SK-N-SH treated with all-trans-retinoic acid at 6 μM for 48 hours (cell line): ENCODE data around the gene IFI27L1.

Experiments used
- ATAC-seq: fragments of 200-7000 bp; cut with Tn5 transposase; 3 replicates; pipeline ENCODE4 v1.9.1; 2020; ENCODE audit warnings: mild to moderate bottlenecking, moderate library complexity
- ARNTL ChIP-seq: fragments of 450-650 bp; formaldehyde crosslinking; IDR thresholded peaks from 2 replicates; pipeline ENCODE4 v1.5.0; 2020; ENCODE audit warnings: low read depth, mild to moderate bottlenecking, moderate library complexity, borderline replicate concordance
- BACH2 ChIP-seq: fragments of 250-450 bp; sonication (Bioruptor Pico); IDR thresholded peaks from 2 replicates; pipeline ENCODE4 v1.9.0; 2021; ENCODE audit warnings: mild to moderate bottlenecking, borderline replicate concordance
- CREB5 ChIP-seq: fragments of 250-450 bp; sonication (Bioruptor Pico); IDR thresholded peaks from 2 replicates; pipeline ENCODE4 v1.5.1; 2020; ENCODE audit warnings: low read depth, mild to moderate bottlenecking, moderate library complexity
- CSDC2 ChIP-seq: fragments of 250-450 bp; sonication (Bioruptor Pico); IDR thresholded peaks from 2 replicates; pipeline ENCODE4 v1.5.0; 2020; ENCODE audit warnings: mild to moderate bottlenecking, moderate library complexity
- CSRNP3 ChIP-seq: fragments of 250-450 bp; sonication (Bioruptor Pico); IDR thresholded peaks from 2 replicates; pipeline ENCODE4 v1.5.1; 2021; ENCODE audit warnings: mild to moderate bottlenecking, moderate library complexity
- ESRRG ChIP-seq: fragments of 250-450 bp; sonication (Bioruptor Pico); IDR thresholded peaks from 2 replicates; pipeline ENCODE4 v1.6.1; 2021; ENCODE audit warnings: mild to moderate bottlenecking
- GLIS3 ChIP-seq: fragments of 250-450 bp; sonication (Bioruptor Pico); IDR thresholded peaks from 2 replicates; pipeline ENCODE4 v1.5.0; 2020; ENCODE audit warnings: mild to moderate bottlenecking, moderate library complexity
- ISL1 ChIP-seq: fragments of 250-450 bp; sonication (Bioruptor Pico); IDR thresholded peaks from 2 replicates; pipeline ENCODE4 v2.1.2; 2022; ENCODE audit warnings: mild to moderate bottlenecking, moderate library complexity
- OSR1 ChIP-seq: fragments of 250-450 bp; sonication (Bioruptor Pico); IDR thresholded peaks from 2 replicates; pipeline ENCODE4 v1.8.0; 2022; ENCODE audit warnings: moderate library complexity, mild to moderate bottlenecking, inconsistent platforms
- POU6F1 ChIP-seq: fragments of 250-450 bp; sonication (Bioruptor Pico); IDR thresholded peaks from 2 replicates; pipeline ENCODE4 v1.8.0; 2021; ENCODE audit warnings: low read depth, mild to moderate bottlenecking, moderate library complexity, borderline replicate concordance
- PPARA ChIP-seq: fragments of 250-450 bp; sonication (Bioruptor Pico); IDR thresholded peaks from 2 replicates; pipeline ENCODE4 v1.5.0; 2020; ENCODE audit warnings: mild to moderate bottlenecking, borderline replicate concordance
- RARB ChIP-seq: fragments of 250-450 bp; sonication (Bioruptor Pico); IDR thresholded peaks from 2 replicates; pipeline ENCODE4 v1.8.0; 2021; ENCODE audit warnings: mild to moderate bottlenecking, moderate library complexity
- SNAI2 ChIP-seq: fragments of 250-450 bp; sonication (Bioruptor Pico); IDR thresholded peaks from 2 replicates; pipeline ENCODE4 v1.5.0; 2020; ENCODE audit warnings: mild to moderate bottlenecking, moderate library complexity
- TCF4 ChIP-seq: fragments of 250-450 bp; sonication (Bioruptor Pico); IDR thresholded peaks from 2 replicates; pipeline ENCODE4 v1.8.0; 2021; ENCODE audit warnings: mild to moderate bottlenecking, moderate library complexity, borderline replicate concordance
- TOX ChIP-seq: fragments of 250-450 bp; sonication (Bioruptor Pico); IDR thresholded peaks from 2 replicates; pipeline ENCODE4 v1.8.0; 2021; ENCODE audit warnings: mild to moderate bottlenecking, moderate library complexity, borderline replicate concordance
- ZFP3 ChIP-seq: fragments of 250-450 bp; sonication (Bioruptor Pico); IDR thresholded peaks from 2 replicates; pipeline ENCODE4 v1.5.0; 2020; ENCODE audit warnings: mild to moderate bottlenecking, moderate library complexity
- ZFP30 ChIP-seq: fragments of 450-650 bp; formaldehyde crosslinking; IDR thresholded peaks from 2 replicates; pipeline ENCODE4 v1.5.0; 2022; ENCODE audit warnings: mild to moderate bottlenecking, moderate library complexity
- ZNF565 ChIP-seq: fragments of 450-650 bp; formaldehyde crosslinking; conservative IDR thresholded peaks from 2 replicates; pipeline ENCODE4 v1.5.0; 2020; ENCODE audit warnings: low read depth, mild to moderate bottlenecking, moderate library complexity
- ZNF70 ChIP-seq: fragments of 450-650 bp; formaldehyde crosslinking; IDR thresholded peaks from 2 replicates; pipeline ENCODE4 v1.5.0; 2020; ENCODE audit warnings: mild to moderate bottlenecking, moderate library complexity
- ZNF8 ChIP-seq: fragments of 450-650 bp; formaldehyde crosslinking; IDR thresholded peaks from 2 replicates; pipeline ENCODE4 v1.5.0; 2020; ENCODE audit warnings: mild to moderate bottlenecking, moderate library complexity
- TF ChIP-seq, protein P1 (sequence below): fragments of 250-450 bp; sonication (Bioruptor Pico); IDR thresholded peaks from 2 replicates; pipeline ENCODE4 v1.5.0; 2020; ENCODE audit warnings: mild to moderate bottlenecking, moderate library complexity

The IFI27L1 gene

GRCh38 chr14:94051115-94051514, 30.0 kb upstream of the IFI27L1 start:
- TF ChIP-seq CSDC2 (no peak), BACH2 (CRISPR knock-in tag) (no peak), OSR1 (CRISPR knock-in tag) (no peak), ZNF70 (CRISPR knock-in tag) (no peak), ZNF8 (CRISPR knock-in tag) (no peak), ARNTL (CRISPR knock-in tag) (no peak), PPARA (no peak), GLIS3 (CRISPR knock-in tag) (no peak)
- ATAC-seq: peak; percentile 60

DNA sequence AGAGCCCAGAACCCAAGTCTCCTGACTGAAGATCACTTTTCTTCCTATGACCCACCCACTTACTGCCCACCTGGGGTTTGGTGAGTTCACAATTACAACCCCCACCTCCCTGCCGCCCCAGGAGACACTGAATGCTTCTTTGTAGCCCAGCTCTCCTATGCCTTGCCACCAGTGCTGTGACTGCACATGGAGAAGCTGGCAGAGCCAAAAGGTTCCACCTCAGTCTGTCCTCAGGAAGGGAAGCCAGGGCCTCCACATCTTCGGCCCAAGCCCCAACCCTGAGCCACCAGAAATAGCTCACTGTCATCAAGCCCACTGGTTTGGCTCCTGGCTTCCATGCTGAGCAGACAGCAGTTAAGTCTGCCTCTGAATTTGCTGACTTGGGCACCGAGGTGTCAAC, 29.3 kb upstream of the IFI27L1 start:
- no peak for ATAC-seq

DNA sequence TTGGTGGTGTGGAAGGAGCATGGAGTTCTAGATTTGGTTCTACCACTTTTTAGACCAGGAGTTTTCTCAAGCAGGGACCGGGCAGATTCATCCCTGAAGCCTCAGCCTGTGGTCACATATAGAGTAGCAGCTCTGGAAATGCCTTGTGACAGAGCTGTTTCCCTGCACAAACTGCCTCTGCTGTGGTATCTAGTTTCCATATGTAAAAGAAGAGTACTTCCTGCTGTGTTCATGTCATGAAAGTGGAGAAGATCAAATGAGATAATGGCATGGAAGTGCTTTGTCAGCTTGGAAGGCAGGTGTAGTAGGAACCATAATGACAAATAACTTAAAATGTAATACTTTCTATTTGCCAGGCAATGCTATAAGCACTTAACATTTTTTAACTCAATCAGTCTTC, 28.9 kb upstream of the IFI27L1 start:
- no peak for TF ChIP-seq OSR1 (CRISPR knock-in tag)
- no peak for TF ChIP-seq ZNF70 (CRISPR knock-in tag)
- ATAC-seq: no peak

More for the DNA sequence above, 29.3 kb upstream of the IFI27L1 start:
- TF ChIP-seq RARB (no peak), CREB5 (no peak), ISL1 (no peak), ZFP30 (no peak), PPARA (no peak), ESRRG (CRISPR knock-in tag) (no peak), CSDC2 (no peak), OSR1 (CRISPR knock-in tag) (no peak), TCF4 (CRISPR knock-in tag) (no peak)

DNA sequence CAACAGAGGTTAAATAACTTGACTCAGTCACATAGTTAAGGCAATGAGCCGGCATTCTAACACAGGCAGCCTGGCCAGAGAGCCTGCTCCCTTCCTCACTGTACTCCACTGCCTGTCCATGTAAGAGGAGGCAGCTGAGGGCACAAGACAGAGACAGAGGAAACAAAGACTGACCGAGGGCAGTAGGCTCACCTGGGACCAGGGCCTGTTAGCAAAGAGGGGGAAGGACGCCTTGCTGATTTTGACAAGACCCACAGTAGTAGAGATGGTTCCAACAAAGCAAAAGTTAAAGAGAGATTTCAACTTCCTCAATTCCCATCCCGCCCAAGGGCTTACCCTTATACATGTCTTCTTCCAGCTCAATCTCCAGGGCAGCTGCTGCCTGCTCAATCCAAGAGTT, 28.4 kb upstream of the IFI27L1 start:
- no peak for ATAC-seq
- TF ChIP-seq RARB: no peak
- TF ChIP-seq OSR1 (CRISPR knock-in tag): no peak
- TF ChIP-seq ISL1: no peak
- TF ChIP-seq GLIS3 (CRISPR knock-in tag): no peak
- no peak for TF ChIP-seq ZNF565 (CRISPR knock-in tag)
- TF ChIP-seq ESRRG (CRISPR knock-in tag): no peak
- TF ChIP-seq BACH2 (CRISPR knock-in tag): no peak
- no peak for TF ChIP-seq SNAI2 (CRISPR knock-in tag)
- TF ChIP-seq ZFP3: no peak
- TF ChIP-seq CSRNP3: no peak
- no peak for TF ChIP-seq ARNTL (CRISPR knock-in tag)

GRCh38 chr14:94054401-94054800, 26.7 kb upstream of the IFI27L1 start:
- TF ChIP-seq ESRRG (CRISPR knock-in tag): no peak
- no peak for TF ChIP-seq BACH2 (CRISPR knock-in tag)
- TF ChIP-seq CSDC2: no peak
- no peak for TF ChIP-seq POU6F1 (CRISPR knock-in tag)
- no peak for TF ChIP-seq TCF4 (CRISPR knock-in tag)
- no peak for TF ChIP-seq ZNF70 (CRISPR knock-in tag)
- no peak for TF ChIP-seq ISL1
- ATAC-seq: no peak

DNA sequence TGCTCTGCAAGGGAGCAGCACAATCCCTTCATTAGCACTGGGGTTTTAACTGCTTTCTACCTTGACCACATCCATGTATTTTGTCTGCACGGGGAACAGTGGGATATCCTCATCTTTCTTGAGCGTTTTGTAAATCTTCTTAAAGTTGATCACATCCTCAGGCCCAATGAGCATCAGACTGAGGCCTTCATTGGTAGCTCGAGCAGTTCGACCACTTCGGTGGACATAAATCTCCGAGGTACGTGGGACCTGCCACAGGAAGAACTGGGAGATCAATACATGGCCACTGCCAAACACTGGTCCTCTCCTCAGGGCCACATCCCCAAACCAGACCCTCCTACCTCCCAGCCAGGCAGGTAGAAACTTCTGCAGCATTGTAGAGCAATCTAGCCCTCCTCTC, 26.2 kb upstream of the IFI27L1 start:
- no peak for ATAC-seq
- TF ChIP-seq ZFP3: no peak
- no peak for TF ChIP-seq ZNF70 (CRISPR knock-in tag)
- TF ChIP-seq TCF4 (CRISPR knock-in tag): no peak
- no peak for TF ChIP-seq ZNF8 (CRISPR knock-in tag)
- no peak for TF ChIP-seq CSRNP3
- TF ChIP-seq CREB5: no peak
- no peak for TF ChIP-seq BACH2 (CRISPR knock-in tag)
- TF ChIP-seq ISL1: no peak
- no peak for TF ChIP-seq GLIS3 (CRISPR knock-in tag)
- TF ChIP-seq RARB: no peak
- TF ChIP-seq SNAI2 (CRISPR knock-in tag): no peak
- no peak for TF ChIP-seq TOX (CRISPR knock-in tag)
- TF ChIP-seq, protein P1, sequence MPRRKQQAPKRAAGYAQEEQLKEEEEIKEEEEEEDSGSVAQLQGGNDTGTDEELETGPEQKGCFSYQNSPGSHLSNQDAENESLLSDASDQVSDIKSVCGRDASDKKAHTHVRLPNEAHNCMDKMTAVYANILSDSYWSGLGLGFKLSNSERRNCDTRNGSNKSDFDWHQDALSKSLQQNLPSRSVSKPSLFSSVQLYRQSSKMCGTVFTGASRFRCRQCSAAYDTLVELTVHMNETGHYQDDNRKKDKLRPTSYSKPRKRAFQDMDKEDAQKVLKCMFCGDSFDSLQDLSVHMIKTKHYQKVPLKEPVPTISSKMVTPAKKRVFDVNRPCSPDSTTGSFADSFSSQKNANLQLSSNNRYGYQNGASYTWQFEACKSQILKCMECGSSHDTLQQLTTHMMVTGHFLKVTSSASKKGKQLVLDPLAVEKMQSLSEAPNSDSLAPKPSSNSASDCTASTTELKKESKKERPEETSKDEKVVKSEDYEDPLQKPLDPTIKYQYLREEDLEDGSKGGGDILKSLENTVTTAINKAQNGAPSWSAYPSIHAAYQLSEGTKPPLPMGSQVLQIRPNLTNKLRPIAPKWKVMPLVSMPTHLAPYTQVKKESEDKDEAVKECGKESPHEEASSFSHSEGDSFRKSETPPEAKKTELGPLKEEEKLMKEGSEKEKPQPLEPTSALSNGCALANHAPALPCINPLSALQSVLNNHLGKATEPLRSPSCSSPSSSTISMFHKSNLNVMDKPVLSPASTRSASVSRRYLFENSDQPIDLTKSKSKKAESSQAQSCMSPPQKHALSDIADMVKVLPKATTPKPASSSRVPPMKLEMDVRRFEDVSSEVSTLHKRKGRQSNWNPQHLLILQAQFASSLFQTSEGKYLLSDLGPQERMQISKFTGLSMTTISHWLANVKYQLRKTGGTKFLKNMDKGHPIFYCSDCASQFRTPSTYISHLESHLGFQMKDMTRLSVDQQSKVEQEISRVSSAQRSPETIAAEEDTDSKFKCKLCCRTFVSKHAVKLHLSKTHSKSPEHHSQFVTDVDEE (CRISPR knock-in tag): no peak
- no peak for TF ChIP-seq ZNF565 (CRISPR knock-in tag)
